ENCODE data around the gene HOXB7. TPM values are rescaled to one million over a fixed set of nuclear protein-coding genes. Genes with fewer than 3 reads are reported as not detected.

HOXB7 gene
- total RNA-seq, 1 donor from 2014 or later: 15.0 TPM

DNA sequence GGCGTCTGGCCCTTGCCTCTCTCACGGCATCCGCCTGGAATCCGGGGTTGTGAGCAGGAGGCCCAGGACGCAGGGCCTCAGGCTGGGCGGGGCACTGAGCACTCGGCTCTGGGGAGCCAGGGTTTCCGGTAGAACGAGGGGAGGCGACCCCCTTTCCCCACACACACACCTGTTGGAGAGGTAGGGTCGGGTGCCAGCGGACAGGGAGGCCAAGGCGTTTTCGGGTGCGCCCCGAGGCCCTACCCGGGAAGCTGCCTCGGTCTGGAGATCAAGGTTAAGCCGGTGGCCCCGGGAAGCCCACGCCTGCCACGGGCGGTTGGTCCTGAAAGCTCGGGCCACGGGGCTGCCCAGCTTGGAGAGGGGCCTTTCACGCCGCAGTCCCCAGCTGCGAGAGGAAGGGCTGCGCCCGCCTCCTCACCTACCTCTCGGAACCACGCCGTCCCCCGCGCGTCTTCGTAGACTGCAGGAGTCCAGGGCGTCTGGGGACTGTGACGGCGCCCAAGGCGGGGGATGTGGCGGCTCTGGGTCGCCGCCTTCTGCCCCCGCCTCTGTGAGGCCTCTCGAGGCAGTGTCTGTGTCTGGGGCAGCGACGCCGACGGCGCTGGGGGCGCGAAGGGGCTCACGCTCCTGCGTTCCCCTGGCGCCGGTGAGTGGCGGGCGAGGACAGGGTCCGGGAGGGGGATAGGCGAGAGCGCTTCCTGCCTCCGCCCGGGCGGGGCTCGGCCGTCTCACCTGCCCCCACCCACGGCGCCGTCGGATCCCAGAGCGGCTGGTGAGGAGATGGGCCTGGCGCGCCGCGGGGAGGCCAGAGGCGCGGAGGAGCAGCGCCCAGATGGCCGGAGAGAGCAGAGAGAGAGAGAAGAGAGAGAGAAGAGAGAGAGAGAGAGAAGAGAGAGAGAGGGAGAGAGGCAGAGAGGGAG is 35.6 kb upstream of the HOXB7 start:
- intact Hi-C loops (cut with DNase I): no loop called here
- TF ChIP-seq, protein P1, sequence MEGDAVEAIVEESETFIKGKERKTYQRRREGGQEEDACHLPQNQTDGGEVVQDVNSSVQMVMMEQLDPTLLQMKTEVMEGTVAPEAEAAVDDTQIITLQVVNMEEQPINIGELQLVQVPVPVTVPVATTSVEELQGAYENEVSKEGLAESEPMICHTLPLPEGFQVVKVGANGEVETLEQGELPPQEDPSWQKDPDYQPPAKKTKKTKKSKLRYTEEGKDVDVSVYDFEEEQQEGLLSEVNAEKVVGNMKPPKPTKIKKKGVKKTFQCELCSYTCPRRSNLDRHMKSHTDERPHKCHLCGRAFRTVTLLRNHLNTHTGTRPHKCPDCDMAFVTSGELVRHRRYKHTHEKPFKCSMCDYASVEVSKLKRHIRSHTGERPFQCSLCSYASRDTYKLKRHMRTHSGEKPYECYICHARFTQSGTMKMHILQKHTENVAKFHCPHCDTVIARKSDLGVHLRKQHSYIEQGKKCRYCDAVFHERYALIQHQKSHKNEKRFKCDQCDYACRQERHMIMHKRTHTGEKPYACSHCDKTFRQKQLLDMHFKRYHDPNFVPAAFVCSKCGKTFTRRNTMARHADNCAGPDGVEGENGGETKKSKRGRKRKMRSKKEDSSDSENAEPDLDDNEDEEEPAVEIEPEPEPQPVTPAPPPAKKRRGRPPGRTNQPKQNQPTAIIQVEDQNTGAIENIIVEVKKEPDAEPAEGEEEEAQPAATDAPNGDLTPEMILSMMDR (IDR thresholded peaks at IDR 0.05): no peak
- H3K36me3 ChIP-seq: no peaks in the 10 kb centered on the region
- H3K9me3 ChIP-seq: no peaks in the 10 kb centered on the region
- DNase-seq (ENCODE audit: low spot score in 2 of 2): no peak
- peaks cover 27% of the 10 kb centered on the region for H3K27me3 ChIP-seq
- peaks cover 2 to 3% of the 10 kb centered on the region in 2 donors for H3K4me1 ChIP-seq
- H3K27ac ChIP-seq: no peak overlapping the region
- peak overlapping the region; percentile 15 to 58 for H3K4me3 ChIP-seq

DNA sequence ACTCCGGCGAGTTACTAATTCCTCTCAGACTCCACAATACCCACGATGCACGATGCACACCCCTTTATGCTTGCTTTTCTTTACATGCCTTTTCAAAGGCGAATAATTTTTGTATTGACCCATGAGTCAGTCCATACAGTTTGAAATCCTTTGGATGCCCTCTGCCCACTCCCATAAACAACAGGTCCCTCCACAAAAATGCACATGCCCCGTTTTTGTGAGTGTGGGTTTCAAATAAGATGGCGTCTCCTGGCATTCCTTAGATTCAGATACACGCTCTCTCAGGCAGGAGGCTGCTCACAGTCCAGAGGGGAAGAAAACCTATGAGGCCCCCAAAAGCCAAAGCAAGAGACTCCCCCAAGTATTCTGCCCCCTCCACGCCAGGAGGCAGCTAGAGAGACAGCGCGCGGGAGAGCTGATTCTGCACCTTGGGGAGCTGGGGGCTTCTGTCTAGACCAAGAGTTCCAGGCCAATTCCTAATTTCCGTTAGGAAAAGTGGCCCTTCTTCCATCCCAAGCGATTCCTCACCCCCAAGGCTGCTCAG is 34.9 kb upstream of the HOXB7 start:
- intact Hi-C loops (cut with DNase I): no loop called here
- no peak overlapping the region for H3K27ac ChIP-seq
- TF ChIP-seq, protein P1 (IDR thresholded peaks at IDR 0.05): no peak
- no peak for DNase-seq (ENCODE audit: low spot score in 2 of 2)
- no peaks in the 10 kb centered on the region for H3K9me3 ChIP-seq
- no peak overlapping the region for H3K4me3 ChIP-seq
- H3K27me3 ChIP-seq: peaks cover 27% of the 10 kb centered on the region
- no peaks in the 10 kb centered on the region for H3K36me3 ChIP-seq
- peaks cover 2 to 3% of the 10 kb centered on the region in 2 donors for H3K4me1 ChIP-seq

DNA sequence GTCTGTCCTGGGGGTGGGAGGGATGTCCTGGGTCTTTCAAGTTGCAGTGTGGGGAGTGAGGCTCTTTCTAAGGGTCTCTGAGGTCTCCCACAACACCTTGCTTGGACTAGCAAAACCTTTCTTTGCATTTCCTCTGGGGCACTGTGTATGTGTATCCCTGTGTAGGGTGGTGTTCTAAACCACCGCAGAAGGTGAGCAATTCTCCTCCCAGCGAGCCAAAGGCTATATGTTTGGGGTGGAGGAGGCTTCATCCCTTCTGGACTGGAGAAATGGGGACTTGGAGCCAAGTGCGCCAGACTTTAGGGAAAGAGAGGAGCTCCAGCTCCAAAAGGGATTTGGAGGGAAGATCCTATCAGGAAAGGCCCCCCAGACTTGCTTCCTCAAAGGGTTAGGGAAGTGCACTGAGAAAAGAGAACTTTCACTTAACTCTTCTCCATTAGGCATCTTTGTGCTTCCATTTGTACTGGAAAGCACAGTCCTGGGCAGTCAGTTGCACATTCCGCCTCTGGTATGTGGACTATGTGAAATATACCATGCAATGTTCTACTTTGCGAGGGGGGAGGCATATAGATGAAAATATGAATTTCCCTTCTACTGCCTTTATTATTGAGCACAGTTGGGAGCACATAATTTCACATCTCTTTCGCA is 34.2 kb upstream of the HOXB7 start:
- Histone ChIP-seq H3K4me3 (no peak overlapping the region), H3K4me1 (peaks cover 2 to 3% of the 10 kb centered on the region in 2 donors), H3K27me3 (peaks cover 27% of the 10 kb centered on the region), H3K9me3 (no peaks in the 10 kb centered on the region), H3K36me3 (no peaks in the 10 kb centered on the region), H3K27ac (no peak overlapping the region)
- TF ChIP-seq, protein P1 (IDR thresholded peaks at IDR 0.05): no peak
- intact Hi-C loops (cut with DNase I): no loop called here
- no peak for DNase-seq (ENCODE audit: low spot score in 2 of 2)

DNA sequence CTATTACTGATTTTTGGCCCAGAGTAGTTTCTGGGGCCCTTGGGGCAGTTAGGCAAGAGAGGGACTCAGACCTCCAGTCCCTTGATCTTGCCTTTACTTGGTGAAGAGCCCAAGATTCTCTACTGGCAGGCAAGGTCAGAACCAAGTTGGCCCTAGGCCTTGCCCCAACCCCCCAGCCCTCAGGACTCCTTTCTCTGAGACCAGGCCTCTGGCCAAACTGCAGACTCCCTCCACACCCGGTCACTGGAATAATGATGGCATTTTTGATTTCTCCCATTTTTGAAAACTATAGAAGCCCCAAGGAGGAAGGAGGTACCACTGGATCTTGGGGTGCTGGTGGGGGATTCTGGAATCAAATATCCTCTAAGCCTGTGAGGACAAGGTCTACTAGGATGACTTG is 33.3 kb upstream of the HOXB7 start:
- TF ChIP-seq, protein P1 (IDR thresholded peaks at IDR 0.05): no peak
- H3K27me3 ChIP-seq: peaks cover 27% of the 10 kb centered on the region

DNA sequence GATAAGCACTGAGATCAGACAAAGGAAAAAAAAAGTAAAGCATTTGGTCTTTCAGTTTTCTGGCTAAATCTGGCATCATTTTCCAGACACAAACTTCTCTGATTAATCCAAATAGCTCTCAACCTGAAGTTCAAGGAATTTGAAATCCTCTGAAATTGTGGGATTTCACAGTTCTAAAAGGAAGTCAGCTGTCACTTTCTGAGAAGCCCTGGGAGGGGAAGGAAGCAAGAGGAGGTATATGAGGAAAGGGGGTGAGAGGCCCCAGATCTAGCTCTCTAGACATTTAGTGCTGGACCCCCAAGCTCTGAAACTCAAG is 32.8 kb upstream of the HOXB7 start:
- Histone ChIP-seq H3K4me1 (peaks cover 2 to 3% of the 10 kb centered on the region in 2 donors), H3K27ac (no peak overlapping the region), H3K27me3 (peaks cover 27% of the 10 kb centered on the region), H3K9me3 (no peaks in the 10 kb centered on the region), H3K4me3 (no peak overlapping the region), H3K36me3 (no peaks in the 10 kb centered on the region)
- intact Hi-C loops (cut with DNase I): no loop called here
- TF ChIP-seq, protein P1 (IDR thresholded peaks at IDR 0.05): no peak
- no peak for DNase-seq (ENCODE audit: low spot score in 2 of 2)

More for the DNA sequence above, 33.3 kb upstream of the HOXB7 start:
- intact Hi-C loops (cut with DNase I): no loop called here
- H3K27ac ChIP-seq: no peak overlapping the region
- DNase-seq (ENCODE audit: low spot score in 2 of 2): no peak
- no peaks in the 10 kb centered on the region for H3K9me3 ChIP-seq
- no peaks in the 10 kb centered on the region for H3K36me3 ChIP-seq
- H3K4me1 ChIP-seq: peaks cover 2 to 3% of the 10 kb centered on the region in 2 donors
- H3K4me3 ChIP-seq: no peak overlapping the region

Measured in ascending aorta (tissue), 2 donors.